GM12878 (cell line): ENCODE data around the gene ZER1. TPM values are rescaled to one million over a fixed set of nuclear protein-coding genes. Genes with fewer than 3 reads are reported as not detected.

Experiments
- ATAC-seq: fragments of 200-7000 bp; cut with Tn5 transposase; 3 replicates; pipeline ENCODE4 v1.9.1; 2020; ENCODE audit warnings: mild to moderate bottlenecking, moderate library complexity
- BruUV-seq: library from RNA; stranded (reverse); fragments of 400-500 nt; replicated peaks from 2 replicates; lab custom pipeline; 2021; lab: Mats Ljungman, UMichigan
- CTCF ChIA-PET: fragments of 300-600 bp; sonication (Branson Sonifier 250); formaldehyde crosslinking; extraction: SDS; loops from one replicate; lab custom pipeline; 2021; ENCODE audit warnings: inconsistent platforms; lab: Yijun Ruan, JAX
- POLR2A ChIA-PET: fragments of 350-600 bp; formaldehyde crosslinking; extraction: SDS; loops from one replicate; lab custom pipeline; 2021; ENCODE audit warnings: inconsistent platforms; lab: Charles Lee
- RAD21 ChIA-PET: fragments of 300-600 bp; sonication (Branson Sonifier 250); formaldehyde crosslinking; loops from one replicate; lab custom pipeline; 2023; ENCODE audit warnings: antibody characterized with exemption; ENCODE audit not compliant: unreplicated experiment; lab: Charles Lee
- SMC1A ChIA-PET: fragments of 300-600 bp; sonication (Branson Sonifier 250); formaldehyde crosslinking; loops from one replicate; lab custom pipeline; 2023; ENCODE audit not compliant: unreplicated experiment, uncharacterized antibody; lab: Charles Lee
- DNase-seq: peaks from one replicate; pipeline ENCODE4 v3.0.0-alpha.2; 2011; ENCODE audit warnings: low read depth, low spot score
- FAIRE-seq: peaks from 3 replicates; lab custom pipeline; 2011; peaks lifted over from hg19 to GRCh38; lab: Jason Lieb, UNC
- H2AFZ ChIP-seq: 2 replicates; pipeline ENCODE4 v1.6.0; 2011; ENCODE audit warnings: low read depth, low read length, control low read depth; ENCODE audit not compliant: control insufficient read depth
- H3K27ac ChIP-seq: 2 replicates; pipeline ENCODE4 v1.5.1; 2011; ENCODE audit warnings: control low read depth; ENCODE audit not compliant: control insufficient read depth, insufficient read depth
- H3K27me3 ChIP-seq, 2 experiments: replicated peaks in 1 of 2; 2 replicates each; pipeline versions ENCODE4 v1.6.0 to v1.6.1; 2011; ENCODE audit warnings: low read length in 1 of 2; ENCODE audit not compliant: control insufficient read depth in 2 of 2, insufficient read depth in 2 of 2
- H3K36me3 ChIP-seq, 2 experiments: 2 replicates each; pipeline ENCODE4 v1.5.1; 2011; ENCODE audit warnings: low read length in 1 of 2; ENCODE audit not compliant: control insufficient read depth in 2 of 2, insufficient read depth in 2 of 2
- H3K4me1 ChIP-seq: 2 replicates; pipeline ENCODE4 v1.6.1; 2011; ENCODE audit warnings: mild to moderate bottlenecking, low read length, moderate library complexity, mixed read lengths; ENCODE audit not compliant: control insufficient read depth, insufficient read depth
- H3K4me2 ChIP-seq: 2 replicates; pipeline ENCODE4 v1.6.0; 2011; ENCODE audit warnings: control low read depth; ENCODE audit not compliant: control insufficient read depth, insufficient read depth
- H3K4me3 ChIP-seq: fragments of 200-600 bp; sonication (generic); 2 replicates; pipeline ENCODE4 v1.5.1; 2016
- H3K79me2 ChIP-seq: 2 replicates; pipeline ENCODE4 v1.6.0; 2011; ENCODE audit warnings: low read length; ENCODE audit not compliant: control insufficient read depth, insufficient read depth
- H3K9ac ChIP-seq: 2 replicates; pipeline ENCODE4 v1.8.0; 2011; ENCODE audit warnings: low read length, control low read depth, mixed read lengths; ENCODE audit not compliant: control insufficient read depth, insufficient read depth
- H3K9me3 ChIP-seq: replicated peaks from 3 replicates; pipeline ENCODE4 v1.5.1; 2011; ENCODE audit warnings: mild to moderate bottlenecking, low read length; ENCODE audit not compliant: control insufficient read depth, insufficient read depth
- H4K20me1 ChIP-seq: 2 replicates; pipeline ENCODE4 v1.6.0; 2011; ENCODE audit not compliant: control insufficient read depth, insufficient read depth
- POLR2AphosphoS2 ChIP-seq: IDR thresholded peaks from 2 replicates; pipeline ENCODE4 v1.6.1; 2011; ENCODE audit warnings: low read depth, mild to moderate bottlenecking, low read length, improper control_type of control experiment, moderate library complexity
- TCF7 ChIP-seq: IDR thresholded peaks from 2 replicates; pipeline ENCODE4 v1.6.1; 2014; ENCODE audit warnings: antibody characterized with exemption, borderline replicate concordance
- WGBS: methylation state at CpG from one replicate; pipeline ENCODE4 v1.1.6; 2016; ENCODE audit warnings: low lambda C conversion rate; ENCODE audit not compliant: insufficient replicate concordance, insufficient coverage; ENCODE audit errors: missing lambda C conversion rate; 5-methylcytosine and 5-hydroxymethylcytosine counted together
- in situ Hi-C: fragments of 300-500 bp; cut with MboI; formaldehyde crosslinking; loops from 9 replicates; pipeline ENCODE4 v1.14.3; 2018; ENCODE audit warnings: mixed read lengths
- intact Hi-C: fragments of 100-400 bp; cut with micrococcal nuclease; formaldehyde crosslinking; loops from one replicate; pipeline ENCODE4 v1.14.2; 2022; ENCODE audit not compliant: unreplicated experiment
- polyA plus RNA-seq, 11 experiments: library from polyadenylated mRNA; depleted of rRNA in 4 of 11; unstranded in 6 of 11; stranded (reverse) in 5 of 11; fragments of >200 nt; fragmentation: Nextera tagmentation in 4 of 11; fragmentation: Illumina TruSeq in 1 of 11; extraction: Ambion mirVana in 4 of 11; extraction: Trizol in 1 of 11; gene quantifications; 1 replicate in 1 of 11; 2 replicates in 10 of 11; pipeline versions ENCODE4 v1.2.1 to v1.2.3, GENCODE V29; 2011 to 2016; ENCODE audit warnings: inconsistent platforms in 2 of 11, missing spikeins in 2 of 11, low read depth in 1 of 11
- total RNA-seq, 4 experiments: library from RNA; depleted of rRNA in 3 of 4; stranded (reverse); fragments of >200 nt in 3 of 4; fragmentation: Illumina TruSeq in 1 of 4; extraction: Trizol in 1 of 4; gene quantifications; 2 replicates each; pipeline versions ENCODE4 v1.2.1 to v1.2.3, GENCODE V29; 2013 to 2021

ZER1 gene
- total and polyA plus RNA-seq, 10 of the 15 experiments (the other 5 are each of a cell fraction or from before 2014, with no cell fraction given): 0.32 to 16.9 (median 7.9) TPM

DNA sequence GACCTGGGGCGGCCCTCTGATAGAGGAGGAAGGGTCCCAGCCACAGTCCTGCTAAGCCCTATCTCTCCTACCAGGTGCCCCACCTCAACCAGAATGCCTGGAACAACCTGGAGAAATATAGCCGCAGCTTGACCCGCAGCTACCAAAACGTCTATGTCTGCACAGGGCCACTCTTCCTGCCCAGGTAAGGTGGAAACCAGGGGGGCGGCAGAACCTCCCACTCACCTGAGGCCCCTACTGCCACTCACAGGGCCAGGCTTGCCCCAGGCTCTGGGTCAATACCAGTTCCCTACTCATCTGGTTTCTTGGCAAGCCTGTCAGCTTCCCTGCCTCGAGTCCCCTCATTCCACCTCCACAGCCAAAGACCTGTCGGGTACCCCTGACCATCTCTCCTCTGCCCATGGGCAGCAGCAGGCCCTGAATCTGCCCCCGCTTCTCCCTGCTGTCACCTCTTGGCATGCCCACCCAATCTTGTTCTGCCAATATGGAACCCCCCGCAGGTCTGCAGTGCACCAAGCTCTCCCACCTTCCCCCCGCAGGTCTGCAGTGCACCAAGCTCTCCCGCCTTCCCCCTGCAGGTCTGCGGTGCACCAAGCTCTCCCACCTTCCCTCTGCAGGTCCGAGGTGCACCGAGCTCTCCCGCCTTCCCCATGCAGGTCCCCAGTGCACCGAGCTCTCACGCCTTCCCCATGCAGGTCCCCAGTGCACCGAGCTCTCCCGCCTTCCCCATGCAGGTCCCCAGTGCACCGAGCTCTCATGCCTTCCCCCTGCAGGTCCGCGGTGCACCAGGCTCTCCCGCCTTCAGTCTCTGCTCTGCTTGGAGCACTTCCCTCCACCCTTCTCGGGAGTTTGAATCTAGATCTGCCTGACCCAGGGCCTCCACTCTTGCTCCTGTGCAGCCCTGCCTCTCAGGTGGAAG lies 49.2 kb upstream of the ZER1 start:
- H3K4me3 ChIP-seq: no peak overlapping the region
- H3K27ac ChIP-seq: no peak overlapping the region
- H3K9ac ChIP-seq: no peak overlapping the region
- intact Hi-C loops: no loop called here
- TF ChIP-seq TCF7: no peak
- TF ChIP-seq POLR2AphosphoS2: 0 out of 2 replicates have a peak, but pooled peaks have one; percentile 30
- no peaks in the 10 kb centered on the region for H3K9me3 ChIP-seq
- no peak for DNase-seq
- ATAC-seq: no peak
- H3K27me3 ChIP-seq: no peaks in the 10 kb centered on the region
- H3K4me1 ChIP-seq: peaks cover 7% of the 10 kb centered on the region; the same call in 1 of the 2 replicates
- H3K79me2 ChIP-seq: peaks cover 3% of the 10 kb centered on the region; the same call in 1 of the 2 replicates
- no peak for FAIRE-seq
- 79% methylated on average over 22 of the region's 24 CpGs for WGBS
- ChIA-PET SMC1A (no interaction called here), CTCF (interaction anchor here (1.2 kb wide), 1 partner anchor 107 kb away, joined by 3 read pairs; no protein-coding TSS in a partner anchor), RAD21 (no interaction called here), POLR2A (no interaction called here)
- BruUV-seq: no TSS peak
- in situ Hi-C loops: no loop called here
- H2AFZ ChIP-seq: no peak overlapping the region
- peaks cover 15 to 20% of the 10 kb centered on the region in 2 experiments; a peak in 3 of 4 replicates for H3K36me3 ChIP-seq
- no peak overlapping the region for H3K4me2 ChIP-seq
- H4K20me1 ChIP-seq: no peaks in the 10 kb centered on the region
